Measurements from ENCODE around the gene CNGA3. TPM values are rescaled to one million over a fixed set of nuclear protein-coding genes. Genes with fewer than 3 reads are reported as not detected.

CNGA3 gene
- total and polyA plus RNA-seq, 10 of the 15 experiments (the other 5 are each of a cell fraction or from before 2014, with no cell fraction given): not detected

DNA sequence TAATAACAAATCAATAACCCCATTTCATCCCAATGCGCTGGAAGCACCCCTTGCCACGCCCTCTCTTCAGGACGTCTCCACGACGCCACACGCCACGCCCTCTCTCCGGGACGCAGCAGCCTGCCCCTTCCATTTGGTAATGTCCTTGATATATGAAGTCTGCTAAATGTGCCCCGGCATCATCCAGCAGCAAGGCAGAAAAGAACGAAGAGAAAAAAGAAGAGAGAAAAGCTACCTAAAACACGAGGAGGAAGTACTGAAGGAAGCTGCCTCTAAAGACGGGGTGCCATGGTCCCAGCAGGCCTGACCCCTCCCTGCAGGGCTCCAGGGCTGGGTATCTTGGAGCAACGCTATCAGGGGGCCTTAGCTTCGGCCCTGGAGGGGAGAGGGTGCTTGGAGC is 41.8 kb downstream of the CNGA3 start:
- Histone ChIP-seq H3K9me3 (replicated peaks; ENCODE audit: control insufficient read depth, insufficient read depth, low read length) (no peaks in the 10 kb centered on the region; the same call in 2 of the 3 replicates), H3K9ac (ENCODE audit: control insufficient read depth, insufficient read depth, low read length) (no peak overlapping the region), H3K4me2 (ENCODE audit: control insufficient read depth, insufficient read depth) (no peak overlapping the region), H2AFZ (ENCODE audit: control insufficient read depth, low read depth, low read length) (no peak overlapping the region), H3K79me2 (ENCODE audit: control insufficient read depth, insufficient read depth, low read length) (no peaks in the 10 kb centered on the region), H3K27ac (ENCODE audit: control insufficient read depth, insufficient read depth) (no peak overlapping the region), H4K20me1 (ENCODE audit: control insufficient read depth, insufficient read depth) (no peaks in the 10 kb centered on the region), H3K27me3 (replicated peaks in 1 of 2; ENCODE audit: control insufficient read depth in 2 of 2, insufficient read depth in 2 of 2, low read length in 1 of 2) (no peaks in the 10 kb centered on the region; a peak in 1 of 4 replicates), H3K36me3 (ENCODE audit: control insufficient read depth in 2 of 2, insufficient read depth in 2 of 2, low read length in 1 of 2) (no peaks in the 10 kb centered on the region), H3K4me1 (ENCODE audit: control insufficient read depth, insufficient read depth, low read length) (no peaks in the 10 kb centered on the region), H3K4me3 (no peak overlapping the region)
- in situ Hi-C loops (cut with MboI) (loop anchor here (5.0 to 10.0 kb wide), 2 partner anchors 653 to 686 kb away; no protein-coding TSS in a partner anchor), intact Hi-C loops (cut with micrococcal nuclease; ENCODE audit: unreplicated experiment) (loop anchor here (10.0 kb wide), 1 partner anchor 433 kb away; no protein-coding TSS in a partner anchor)
- DNase-seq (ENCODE audit: low read depth, low spot score) (no peak), FAIRE-seq (no peak), ATAC-seq (no peak)
- 51% methylated on average over 15 of the region's 15 CpGs for WGBS (ENCODE audit: insufficient coverage, insufficient replicate concordance, low lambda C conversion rate, missing lambda C conversion rate)
- ChIA-PET POLR2A (no interaction called here), RAD21 (ENCODE audit: unreplicated experiment) (no interaction called here), CTCF (interaction anchor here (1.3 kb wide), 1 partner anchor 597 kb away, joined by 3 read pairs; no protein-coding TSS in a partner anchor), SMC1A (ENCODE audit: uncharacterized antibody, unreplicated experiment) (interaction anchor here (1.0 kb wide), 1 partner anchor 718 kb away, joined by 3 read pairs; no protein-coding TSS in a partner anchor)
- TF ChIP-seq HCFC1 (IDR thresholded peaks at IDR 0.05; ENCODE audit: low read length) (no peak), CUX1 (IDR thresholded peaks at IDR 0.05; ENCODE audit: insufficient replicate concordance, low read depth, low read length) (no peak), CHD2 (IDR thresholded peaks at IDR 0.05; ENCODE audit: borderline replicate concordance, low read depth, low read length) (no peak), CREM (IDR thresholded peaks at IDR 0.05; ENCODE audit: low read depth) (no peak), STAT1 (conservative IDR thresholded peaks at IDR 0.05) (no peak)
- BruUV-seq (replicated peaks): no TSS peak
